HEK293 (cell line): Measurements from ENCODE around the gene ZNF248.

Experiments used
- CTCF ChIP-seq: fragments of 450-650 bp; formaldehyde crosslinking; IDR thresholded peaks from 2 replicates; pipeline ENCODE4 v1.5.1; 2016; ENCODE audit warnings: missing biosample characterization, missing genetic modification characterization
- ZFP37 ChIP-seq: fragments of 450-650 bp; formaldehyde crosslinking; IDR thresholded peaks from 2 replicates; pipeline ENCODE4 v1.5.1; 2016; ENCODE audit warnings: missing biosample characterization, missing genetic modification characterization
- ZNF114 ChIP-seq: fragments of 450-650 bp; formaldehyde crosslinking; IDR thresholded peaks from 2 replicates; pipeline ENCODE4 v1.5.0; 2017; ENCODE audit warnings: missing biosample characterization, missing genetic modification characterization
- ZNF623 ChIP-seq: fragments of 450-650 bp; formaldehyde crosslinking; IDR thresholded peaks from 2 replicates; pipeline ENCODE4 v1.5.1; 2016; ENCODE audit warnings: missing biosample characterization, missing genetic modification characterization

- no peak for TF ChIP-seq CTCF (tag by site-specific recombination)
- no peak for TF ChIP-seq ZNF623 (tag by site-specific recombination)
- TF ChIP-seq ZFP37 (tag by site-specific recombination), result no peak
- TF ChIP-seq ZNF114 (tag by site-specific recombination), result no peak
Measured at GRCh38 chr10:37739181-37739580, 118.2 kb downstream of the ZNF248 start.
